SK-N-SH (cell line): Measurements from ENCODE around the gene PRIM2. TPM values are rescaled to one million over a fixed set of nuclear protein-coding genes. Genes with fewer than 3 reads are reported as not detected.
"Not testable (repeated sequence)": the region's sequence is repeated elsewhere in the genome, so short reads cannot be mapped to it uniquely, and the experiment has no call there.

Experiments used
- CTCF ChIA-PET: fragments of 300-600, 350-600 bp; formaldehyde crosslinking; extraction: SDS; loops from one replicate; lab custom pipeline; 2021; lab: Yijun Ruan, JAX
- POLR2A ChIA-PET: fragments of 350-600 bp; sonication (Branson Sonifier 250); formaldehyde crosslinking; extraction: SDS; loops from one replicate; lab custom pipeline; 2020; ENCODE audit warnings: antibody characterized with exemption, inconsistent platforms; lab: Yijun Ruan, JAX
- DNase-seq: peaks from one replicate; pipeline ENCODE4 v3.0.0; 2012
- H2AFZ ChIP-seq: fragments of 200-600 bp; sonication (generic); 2 replicates; pipeline ENCODE4 v1.8.1; 2016; ENCODE audit warnings: antibody characterized with exemption, mild to moderate bottlenecking, low read depth
- H3F3A ChIP-seq: fragments of 200-600 bp; sonication (generic); replicated peaks from 2 replicates; pipeline ENCODE3; 2016; ENCODE audit warnings: antibody characterized with exemption, mild to moderate bottlenecking; ENCODE audit not compliant: insufficient read depth
- H3K27ac ChIP-seq, 2 experiments: fragments of 200-500 bp in 1 of 2; fragments of 200-600 bp in 1 of 2; sonication (Bioruptor generic) in 1 of 2; sonication (generic), shearing (Covaris generic) in 1 of 2; 2 replicates each; pipeline versions ENCODE4 v1.5.1 to v1.6.1; 2014 to 2016; ENCODE audit warnings: low read depth in 2 of 2, inconsistent platforms in 1 of 2, low read length in 1 of 2, mild to moderate bottlenecking in 1 of 2, mixed read lengths in 1 of 2
- H3K27me3 ChIP-seq: fragments of 200-600 bp; sonication (generic), shearing (Covaris generic); 2 replicates; pipeline ENCODE4 v1.6.1; 2016; ENCODE audit warnings: mixed run types; ENCODE audit not compliant: insufficient read depth
- H3K36me3 ChIP-seq, 2 experiments: fragments of 200-500 bp in 1 of 2; fragments of 200-600 bp in 1 of 2; sonication (Bioruptor generic) in 1 of 2; sonication (generic) in 1 of 2; replicated peaks in 1 of 2; 2 replicates each; pipeline versions ENCODE3 to v1.5.1; 2014 to 2016; ENCODE audit warnings: low read length in 1 of 2, mild to moderate bottlenecking in 1 of 2; ENCODE audit not compliant: insufficient read depth in 2 of 2, control insufficient read depth in 1 of 2
- H3K4me1 ChIP-seq, 2 experiments: fragments of 200-500 bp in 1 of 2; fragments of 200-600 bp in 1 of 2; sonication (Bioruptor generic) in 1 of 2; sonication (generic), shearing (Covaris generic) in 1 of 2; 2 replicates each; pipeline versions ENCODE4 v1.5.1 to v1.6.1; 2014 to 2016; ENCODE audit warnings: low read depth in 1 of 2, low read length in 1 of 2, mixed run types in 1 of 2; ENCODE audit not compliant: insufficient read depth in 2 of 2, control insufficient read depth in 1 of 2
- H3K4me2 ChIP-seq: fragments of 200-600 bp; sonication (generic), shearing (Covaris generic); 2 replicates; pipeline ENCODE4 v1.6.1; 2017; ENCODE audit warnings: mixed run types
- H3K4me3 ChIP-seq, 2 experiments: fragments of 200-500 bp in 1 of 2; fragments of 200-600 bp in 1 of 2; sonication (Bioruptor generic) in 1 of 2; sonication (generic), shearing (Covaris generic) in 1 of 2; 2 replicates each; pipeline versions ENCODE4 v1.5.1 to v1.8.1; 2014 to 2016; ENCODE audit warnings: low read depth in 2 of 2, inconsistent platforms in 1 of 2, low read length in 1 of 2, mild to moderate bottlenecking in 1 of 2, mixed read lengths in 1 of 2, moderate library complexity in 1 of 2
- H3K79me2 ChIP-seq: fragments of 200-600 bp; sonication (generic); 2 replicates; pipeline ENCODE4 v1.8.1; 2017; ENCODE audit warnings: mild to moderate bottlenecking; ENCODE audit not compliant: insufficient read depth
- H3K9ac ChIP-seq: fragments of 200-600 bp; sonication (generic); 2 replicates; pipeline ENCODE4 v1.6.1; 2017; ENCODE audit warnings: mixed run types
- H3K9me2 ChIP-seq: fragments of 200-600 bp; sonication (generic); 2 replicates; pipeline ENCODE4 v1.6.1; 2017; ENCODE audit warnings: mixed run types
- H3K9me3 ChIP-seq: fragments of 200-600 bp; sonication (generic); 2 replicates; pipeline ENCODE4 v1.6.1; 2017; ENCODE audit warnings: mixed run types, mild to moderate bottlenecking, moderate library complexity
- H4K20me1 ChIP-seq: fragments of 200-600 bp; sonication (generic); 2 replicates; pipeline ENCODE4 v1.6.1; 2017; ENCODE audit warnings: mild to moderate bottlenecking, mixed run types; ENCODE audit not compliant: insufficient read depth
- CTCF ChIP-seq: fragments of 200-600 bp; sonication (generic); IDR thresholded peaks from 2 replicates; pipeline ENCODE4 v1.6.1; 2017; ENCODE audit warnings: antibody characterized with exemption, mild to moderate bottlenecking, moderate library complexity
- RAD21 ChIP-seq: IDR thresholded peaks from 2 replicates; pipeline ENCODE4 v1.6.1; 2012; ENCODE audit warnings: mild to moderate bottlenecking, low read length
- SMC3 ChIP-seq: IDR thresholded peaks from 2 replicates; pipeline ENCODE4 v1.6.1; 2012; ENCODE audit warnings: low read depth, low read length, improper control_type of control experiment
- WGBS: methylation state at CpG from one replicate; pipeline ENCODE4 v1.1.6; 2017; ENCODE audit warnings: low lambda C conversion rate; 5-methylcytosine and 5-hydroxymethylcytosine counted together
- polyA plus RNA-seq, 3 experiments: library from polyadenylated mRNA; depleted of rRNA; stranded (reverse); fragments of >200 nt; gene quantifications; 2 replicates each; pipeline ENCODE4 v1.2.3, GENCODE V29; 2012
- small RNA-seq, 7 experiments: library from RNA; depleted of rRNA; stranded (forward); fragments of <200 nt; gene quantifications; one replicate each; pipeline ENCODE3, GENCODE V24; 2012

PRIM2 gene
- polyA plus RNA-seq, 1 of the 3 experiments (the other 2 are of a cell fraction): 14.1 TPM

DNA sequence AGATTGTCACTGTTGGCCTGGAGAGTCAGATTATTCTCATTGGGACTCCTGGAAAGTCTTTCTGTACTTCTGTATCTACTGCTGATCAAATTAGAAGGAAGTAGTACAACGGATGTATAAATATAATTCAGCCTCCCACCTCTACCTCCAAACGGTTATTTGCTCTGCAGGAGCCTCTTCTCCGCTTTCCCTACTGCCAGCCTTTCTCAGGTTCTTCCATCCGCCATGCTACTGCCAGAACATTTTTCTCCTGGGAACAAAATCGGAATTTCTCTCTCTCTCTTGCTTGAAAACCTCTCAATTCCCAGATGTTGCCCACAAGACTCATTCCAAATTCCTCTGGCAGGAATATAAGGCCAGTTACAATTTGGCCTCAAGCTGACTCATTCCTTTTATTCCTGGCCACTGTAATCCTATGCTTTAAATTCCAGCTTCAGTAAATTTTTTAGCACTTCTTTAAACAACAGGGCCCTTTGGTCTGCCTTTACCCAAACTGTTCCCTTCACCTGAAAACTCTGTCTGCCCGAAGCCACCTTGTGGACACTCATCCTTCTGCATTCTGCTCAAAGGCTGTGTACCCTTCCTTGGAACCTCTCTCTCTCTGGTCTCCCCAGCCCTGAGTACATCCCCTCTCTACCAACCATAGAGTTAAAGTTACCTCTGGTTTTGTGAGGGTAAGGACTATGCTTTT is 354.7 kb downstream of the PRIM2 start:
- POLR2A ChIA-PET, H3K79me2 ChIP-seq, H3K9me3 ChIP-seq, CTCF ChIA-PET, H3K27ac ChIP-seq, H3K4me1 ChIP-seq, H3K27me3 ChIP-seq, H2AFZ ChIP-seq, H3K4me2 ChIP-seq, H3K9me2 ChIP-seq, H4K20me1 ChIP-seq, H3F3A ChIP-seq, H3K9ac ChIP-seq, DNase-seq, H3K4me3 ChIP-seq, H3K36me3 ChIP-seq: not testable (repeated sequence)
- TF ChIP-seq CTCF (0 out of 2 replicates have a peak, but pooled peaks have one; percentile 16), SMC3 (0 out of 2 replicates have a peak, but pooled peaks have one; percentile 13)
- 50% methylated on average over 6 of the region's 6 CpGs for WGBS

- 8% methylated on average over 1 of the region's 1 CpG for WGBS
- POLR2A ChIA-PET: not testable (repeated sequence)
Measured at GRCh38 chr6:57673281-57673680, 355.9 kb downstream of the PRIM2 start.

DNA sequence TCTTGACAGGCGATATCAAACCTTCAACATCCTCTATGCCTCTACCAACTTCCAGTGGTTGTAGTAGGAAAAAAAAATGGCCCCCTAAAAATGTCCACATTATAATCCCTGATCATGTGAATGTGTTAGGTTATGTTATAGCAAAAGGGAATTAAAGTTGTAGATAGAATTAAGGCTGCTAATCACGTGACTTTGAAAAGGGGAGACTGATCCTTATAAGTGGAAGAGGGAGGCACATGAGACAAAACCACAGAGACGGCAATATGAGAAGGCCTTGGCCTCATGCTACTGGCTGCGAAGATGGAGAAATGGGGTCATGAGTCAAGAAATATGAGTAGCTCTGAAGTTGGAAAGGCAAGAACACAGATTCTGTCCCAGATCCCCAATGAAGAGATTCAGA is 358.0 kb downstream of the PRIM2 start:
- H3K9me3 ChIP-seq, H3K4me2 ChIP-seq, H3F3A ChIP-seq, H3K4me3 ChIP-seq, H4K20me1 ChIP-seq, H3K9me2 ChIP-seq, CTCF ChIA-PET, H3K27ac ChIP-seq, POLR2A ChIA-PET, H2AFZ ChIP-seq, H3K9ac ChIP-seq, H3K27me3 ChIP-seq, H3K36me3 ChIP-seq, H3K4me1 ChIP-seq, DNase-seq, H3K79me2 ChIP-seq: not testable (repeated sequence)
- WGBS: 33% methylated on average over 4 of the region's 4 CpGs

More at GRCh38 chr6:57673281-57673680, 355.9 kb downstream of the PRIM2 start:
- DNase-seq, H2AFZ ChIP-seq, H3K36me3 ChIP-seq, H3F3A ChIP-seq, H4K20me1 ChIP-seq, H3K4me1 ChIP-seq, H3K9me2 ChIP-seq, CTCF ChIA-PET, H3K27ac ChIP-seq, H3K4me2 ChIP-seq, H3K4me3 ChIP-seq, H3K79me2 ChIP-seq, H3K9ac ChIP-seq, H3K9me3 ChIP-seq, H3K27me3 ChIP-seq: not testable (repeated sequence)
- peak; percentile 30; the same call in 1 of the 2 replicates for TF ChIP-seq RAD21

DNA sequence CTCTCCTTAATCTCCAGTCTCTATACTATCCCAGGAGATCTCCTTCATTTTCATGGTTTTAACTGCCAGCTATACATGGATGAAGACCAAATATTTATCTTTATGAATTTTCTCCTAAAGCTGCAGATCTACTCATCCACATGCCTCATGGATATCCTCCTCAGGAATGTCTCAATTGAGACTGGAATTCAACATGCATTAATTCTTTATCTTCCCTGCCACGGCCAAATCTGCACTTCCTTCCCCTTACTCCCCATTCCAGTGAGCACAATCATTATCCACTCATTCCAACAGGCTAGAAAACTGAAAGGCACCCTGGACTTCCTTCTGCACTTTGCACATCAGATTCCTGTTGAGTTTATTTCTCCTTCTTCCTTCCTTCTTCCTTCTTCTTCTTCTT is 379.0 kb downstream of the PRIM2 start:
- H3K4me3 ChIP-seq, H3K27ac ChIP-seq, H3K79me2 ChIP-seq, H3K36me3 ChIP-seq, CTCF ChIA-PET, H3F3A ChIP-seq, H3K9ac ChIP-seq, POLR2A ChIA-PET, H3K9me3 ChIP-seq, H3K27me3 ChIP-seq, H3K4me1 ChIP-seq, H3K9me2 ChIP-seq, H2AFZ ChIP-seq, H4K20me1 ChIP-seq, DNase-seq, H3K4me2 ChIP-seq: not testable (repeated sequence)
- 0% methylated on average over 1 of the region's 1 CpG for WGBS

Small RNA genes within 50 kb of the gene (small RNA-seq; reads per million reads assigned to genes)
- gene MIR548U: 0 to 2.6 (median 0) reads per million in 7 experiments

Other genes starting within 250 kb of the PRIM2 start
- 8.5 and 11.1 TPM in 2 replicates for gene ZNF451, start 227.4 kb upstream of the PRIM2 start, polyA plus RNA-seq (2012; rRNA removed)
- gene BAG2, start 145.3 kb upstream of the PRIM2 start, polyA plus RNA-seq (2012; rRNA removed): 5.3 and 7.7 TPM in 2 replicates
- gene RAB23, start 95.3 kb upstream of the PRIM2 start, polyA plus RNA-seq (2012; rRNA removed): 6.6 and 11.3 TPM in 2 replicates